GM19372 (cell line): ENCODE measurements around the gene TGM2.
"Not testable (repeated sequence)": the region's sequence is repeated elsewhere in the genome, so short reads cannot be mapped to it uniquely, and the experiment has no call there.

ENCODE experiments used
- ATAC-seq: cut with Tn5 transposase; IDR thresholded peaks from one replicate; pipeline ENCODE4 v1.9.1; 2021; ENCODE audit warnings: mild to moderate bottlenecking, low read depth, moderate library complexity; ENCODE audit not compliant: unreplicated experiment

Gene TGM2

DNA sequence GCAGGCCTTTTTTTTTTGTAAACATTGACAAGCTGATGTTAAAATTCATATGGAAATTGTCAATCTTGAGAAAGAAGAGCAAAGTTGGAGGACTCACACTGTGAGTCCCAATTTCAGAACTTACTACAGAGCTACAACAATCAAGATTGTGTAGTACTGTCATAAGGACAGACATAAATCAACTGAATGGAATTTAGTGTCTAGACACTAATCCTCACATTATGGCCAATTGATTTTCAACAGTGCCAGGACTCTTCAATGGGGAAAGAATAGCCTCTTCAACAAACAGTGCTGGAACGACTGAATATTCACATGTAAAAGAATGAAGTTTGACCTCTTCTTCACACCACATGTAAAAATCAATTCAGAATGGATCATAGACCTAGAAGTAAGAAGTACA lies 60.8 kb downstream of the TGM2 start:
- no peak for ATAC-seq

DNA sequence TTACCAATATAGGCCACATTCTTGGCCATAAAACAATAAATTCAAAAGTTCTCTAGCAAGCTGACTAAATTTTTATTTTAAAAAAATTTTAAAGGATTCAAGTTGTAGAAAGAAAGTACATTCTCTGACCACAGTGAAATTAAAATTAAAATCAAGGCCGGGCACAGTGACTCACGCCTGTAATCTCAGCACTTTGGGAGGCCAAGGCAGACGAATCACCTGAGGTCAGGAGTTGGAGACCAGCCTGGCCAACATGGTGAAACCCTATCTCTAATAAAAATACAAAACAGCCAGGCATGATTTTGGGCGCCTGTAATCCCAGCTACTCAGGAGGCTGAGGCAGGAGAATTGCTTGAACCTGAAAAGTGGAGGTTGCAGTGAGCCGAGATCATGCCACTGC lies 62.9 kb downstream of the TGM2 start:
- not testable (repeated sequence) for ATAC-seq

- ATAC-seq = no peak
Observed at GRCh38 chr20:38098952-38099351, 66.1 kb downstream of the TGM2 start.

GRCh38 chr20:38095017-38095686 lies 69.9 kb downstream of the TGM2 start:
- no peak for ATAC-seq

DNA sequence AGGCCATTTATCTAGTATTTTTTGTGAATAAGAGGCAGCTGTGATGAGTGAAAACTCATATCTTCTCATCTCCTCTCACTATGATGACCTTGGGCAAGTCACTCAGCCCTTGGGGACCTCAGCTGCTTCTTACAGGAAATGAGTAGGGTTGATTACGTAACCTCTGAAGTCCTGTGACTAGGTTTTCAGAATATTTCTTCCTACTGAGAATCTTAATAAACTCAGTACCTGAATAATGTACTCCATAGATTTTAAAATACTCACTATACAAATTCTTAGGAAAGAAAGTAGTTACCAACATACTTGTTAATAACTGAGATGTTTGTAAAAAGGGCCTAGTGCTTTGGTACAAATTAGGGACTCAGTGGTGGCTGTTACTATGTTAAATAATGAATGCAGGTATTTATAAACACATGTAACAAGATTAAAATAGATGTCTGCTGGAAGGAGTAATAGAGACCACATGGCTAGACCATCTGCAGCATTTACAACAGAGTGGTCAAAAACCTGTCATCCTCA lies 70.6 kb downstream of the TGM2 start:
- ATAC-seq = peak; percentile 73

GRCh38 chr20:38093641-38094077 lies 71.4 kb downstream of the TGM2 start:
- ATAC-seq = no peak

DNA sequence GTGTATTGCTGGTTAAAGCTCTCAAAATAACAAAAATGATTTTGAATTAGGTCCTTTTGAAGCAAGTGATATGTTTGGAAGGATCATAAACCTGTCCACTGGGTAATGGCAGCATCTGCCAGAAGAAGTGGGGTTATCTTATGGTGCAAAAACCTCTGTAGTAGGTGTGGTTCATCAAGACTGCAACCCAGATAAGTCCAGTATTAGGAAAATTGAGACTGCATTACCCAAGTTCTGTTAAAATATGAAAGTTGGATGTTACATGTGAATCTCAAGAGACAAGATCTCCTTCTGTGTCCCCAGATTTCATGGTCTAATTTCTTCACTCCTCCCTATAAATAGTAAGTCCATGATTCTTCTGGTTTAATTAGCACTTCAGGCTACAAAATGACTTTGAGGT lies 72.2 kb downstream of the TGM2 start:
- ATAC-seq = no peak

- no peak for ATAC-seq
Observed at GRCh38 chr20:38092260-38092857, 72.7 kb downstream of the TGM2 start.

GRCh38 chr20:38091441-38092216 lies 73.4 kb downstream of the TGM2 start:
- ATAC-seq = no peak

DNA sequence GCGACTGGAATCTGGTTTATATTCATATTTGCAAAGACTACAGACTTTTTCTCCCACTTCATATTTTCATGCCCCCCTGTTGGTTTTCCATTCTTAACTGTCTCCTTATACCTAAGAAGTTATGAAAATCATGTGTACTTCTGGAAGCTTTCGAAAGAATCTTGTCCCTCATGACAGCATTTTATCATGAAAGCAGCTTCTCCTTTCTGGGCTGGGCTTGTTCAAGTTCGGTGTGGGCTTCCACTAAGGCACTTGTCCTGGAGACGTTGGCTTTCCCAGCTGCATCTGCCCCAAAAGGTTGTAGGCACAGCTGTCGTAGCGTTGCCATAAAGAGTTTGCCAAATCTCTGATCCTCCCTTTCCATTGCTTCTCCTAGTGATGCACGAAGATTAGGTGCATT lies 75.0 kb downstream of the TGM2 start:
- ATAC-seq = no peak

- no peak for ATAC-seq
Observed at GRCh38 chr20:38089500-38089899, 75.6 kb downstream of the TGM2 start.

- ATAC-seq = no peak
Observed at GRCh38 chr20:38085026-38085425, 80.0 kb downstream of the TGM2 start.

GRCh38 chr20:38084425-38084951 lies 80.6 kb downstream of the TGM2 start:
- no peak for ATAC-seq

DNA sequence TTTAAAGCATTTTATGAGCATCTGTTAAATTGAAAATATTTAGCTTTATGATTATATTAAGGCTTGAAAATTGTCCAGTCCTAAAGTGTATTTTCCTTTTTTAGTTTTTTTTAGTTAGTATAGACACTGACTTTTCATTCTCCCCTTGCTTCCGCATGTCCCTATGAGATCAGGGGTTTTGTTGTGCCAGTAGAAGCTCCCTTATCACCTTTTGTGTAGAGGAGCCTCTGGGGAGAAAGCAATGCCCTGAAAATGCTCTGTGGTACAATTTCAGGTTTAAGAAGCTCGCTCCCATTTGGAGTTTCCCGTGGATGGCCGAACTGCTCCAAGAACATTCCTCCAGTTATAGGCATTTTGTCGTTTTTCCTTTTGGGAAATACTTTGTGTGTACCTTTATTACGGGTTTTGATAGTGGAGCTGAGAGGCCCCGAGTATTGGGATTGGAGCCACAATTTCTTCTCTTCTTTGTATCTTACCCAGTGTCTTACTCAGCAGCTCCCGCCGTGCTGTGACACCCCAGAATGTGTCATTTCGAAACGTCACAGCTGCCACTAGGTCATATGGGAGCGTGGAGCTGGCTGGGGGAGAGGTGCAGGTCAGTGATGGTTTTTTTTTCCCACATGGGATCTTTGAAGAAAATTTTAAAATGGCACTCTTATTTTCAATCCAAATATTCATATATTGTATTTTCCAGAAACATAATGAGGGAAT lies 81.6 kb downstream of the TGM2 start:
- no peak for ATAC-seq

DNA sequence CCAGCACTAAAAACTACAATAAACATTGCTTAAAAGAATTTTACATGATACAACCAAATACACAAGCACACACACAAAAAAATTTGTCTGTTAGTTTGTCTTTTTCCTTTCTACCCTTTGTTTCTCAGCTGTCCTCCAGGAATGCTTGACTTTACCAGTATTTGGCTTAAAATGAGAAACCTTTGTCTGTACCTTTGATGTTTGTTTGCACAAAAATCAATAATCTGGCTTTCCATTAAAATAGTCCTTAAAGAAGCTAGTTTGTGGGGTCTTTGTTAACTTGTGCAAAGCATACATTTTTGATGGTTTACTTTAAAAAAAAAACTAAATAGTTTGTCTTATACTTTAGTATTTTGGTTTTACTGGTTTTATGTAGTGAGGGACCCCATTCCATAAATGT lies 82.2 kb downstream of the TGM2 start:
- ATAC-seq = no peak

DNA sequence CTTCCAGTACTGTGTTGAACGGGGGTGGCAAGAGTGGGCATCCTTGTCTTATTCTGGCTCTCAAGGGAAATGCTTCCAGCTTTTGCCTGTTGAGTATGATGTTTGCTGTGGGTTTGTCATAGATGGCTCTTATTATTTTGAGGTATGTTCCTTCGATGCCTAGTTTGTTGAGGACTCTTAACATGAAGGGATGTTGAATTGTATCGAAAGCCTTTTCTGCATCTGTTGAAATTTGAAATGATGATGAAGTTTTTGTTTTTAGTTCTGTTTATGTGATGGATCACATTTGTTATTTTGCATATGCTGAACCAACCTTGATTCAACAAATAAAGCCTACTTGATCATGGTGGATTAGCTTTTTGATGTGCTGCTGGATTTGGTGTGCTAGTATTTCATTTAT lies 83.5 kb downstream of the TGM2 start:
- ATAC-seq = no peak

- no peak for ATAC-seq
Observed at GRCh38 chr20:38079353-38079752, 85.7 kb downstream of the TGM2 start.

- ATAC-seq = no peak
Observed at GRCh38 chr20:38078084-38078483, 87.0 kb downstream of the TGM2 start.
